ENCODE measurements around the gene PCSK6.

DNA sequence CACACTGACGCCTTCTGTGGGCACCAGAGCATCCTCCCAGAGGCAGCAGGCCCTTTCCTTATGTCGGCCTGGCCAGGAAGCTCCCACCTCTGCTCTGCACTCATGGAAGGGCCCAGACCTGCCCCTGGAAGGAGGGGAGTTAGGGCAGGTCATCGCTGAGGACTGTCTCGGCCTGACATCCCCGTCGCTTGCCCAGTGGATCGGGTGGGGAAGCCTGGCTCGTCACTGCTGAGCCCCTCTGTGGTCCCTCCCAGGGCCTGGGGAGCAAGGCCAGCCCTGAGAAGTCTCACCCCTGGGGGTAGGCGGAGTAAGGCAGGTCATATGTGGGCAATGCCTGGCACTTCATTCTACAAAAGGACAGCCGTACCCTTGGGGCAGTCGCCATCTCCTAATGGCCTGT, 131.6 kb downstream of the PCSK6 start:
- TF ChIP-seq GATA3 (IDR thresholded peaks at IDR 0.05; ENCODE audit: low read depth, low read length) (no peak), GATA2 (IDR thresholded peaks at IDR 0.05; ENCODE audit: low read depth, low read length) (no peak)
